Fibroblast of lung (primary cell): ENCODE data around the gene CCL13. TPM values are rescaled to one million over a fixed set of nuclear protein-coding genes. Genes with fewer than 3 reads are reported as not detected.
A peak's percentile ranks its signal among the peaks of the same experiment; 100 is the strongest.

Source experiments
- DNase-seq, 2 donors: peaks; one replicate each; pipeline versions ENCODE4 v3.0.0 to v3.0.0-alpha.2; 2010; ENCODE audit warnings: low read depth in 2 of 2
- H2AFZ ChIP-seq: 2 replicates; pipeline ENCODE4 v1.5.1; 2012; ENCODE audit warnings: low read length, control low read depth, inconsistent platforms
- H3K27ac ChIP-seq: 2 replicates; pipeline ENCODE4 v1.5.1; 2011; ENCODE audit warnings: low read length, control low read depth; ENCODE audit not compliant: insufficient read depth
- H3K27me3 ChIP-seq: 2 replicates; pipeline ENCODE4 v1.5.1; 2011; ENCODE audit warnings: mild to moderate bottlenecking, low read length; ENCODE audit not compliant: control insufficient read depth, insufficient read depth
- H3K36me3 ChIP-seq: 2 replicates; pipeline ENCODE4 v1.5.1; 2011; ENCODE audit warnings: low read length; ENCODE audit not compliant: control insufficient read depth, insufficient read depth
- H3K4me1 ChIP-seq: 2 replicates; pipeline ENCODE4 v1.5.1; 2011; ENCODE audit warnings: low read length; ENCODE audit not compliant: control insufficient read depth, insufficient read depth; ENCODE audit errors: extremely low read depth
- H3K4me2 ChIP-seq: 2 replicates; pipeline ENCODE4 v1.5.1; 2011; ENCODE audit warnings: low read length, control low read depth; ENCODE audit not compliant: insufficient read depth; ENCODE audit errors: extremely low read depth
- H3K4me3 ChIP-seq, 4 experiments: fragments of 200-600 bp in 1 of 4; sonication (generic) in 1 of 4; replicated peaks in 1 of 4; 2 replicates each; pipeline ENCODE4 v1.5.1; 2011 to 2016; ENCODE audit warnings: low read length in 4 of 4, low read depth in 3 of 4, mild to moderate bottlenecking in 3 of 4, control low read depth in 2 of 4, inconsistent platforms in 1 of 4, mixed read lengths in 1 of 4; ENCODE audit not compliant: insufficient read depth in 1 of 4; ENCODE audit errors: control extremely low read depth in 1 of 4
- H3K79me2 ChIP-seq: 2 replicates; pipeline ENCODE4 v1.5.1; 2012; ENCODE audit warnings: mild to moderate bottlenecking, low read length, inconsistent platforms; ENCODE audit not compliant: control insufficient read depth, insufficient read depth
- H3K9ac ChIP-seq: 2 replicates; pipeline ENCODE4 v1.5.1; 2011; ENCODE audit warnings: mild to moderate bottlenecking, low read length, control low read depth; ENCODE audit not compliant: insufficient read depth
- H3K9me3 ChIP-seq: 2 replicates; pipeline ENCODE4 v1.5.1; 2012; ENCODE audit warnings: low read depth, low read length; ENCODE audit not compliant: control insufficient read depth, insufficient read depth
- H4K20me1 ChIP-seq: 2 replicates; pipeline ENCODE4 v1.5.1; 2011; ENCODE audit warnings: low read length; ENCODE audit not compliant: control insufficient read depth, insufficient read depth; ENCODE audit errors: extremely low read depth
- CTCF ChIP-seq, 2 donors: IDR thresholded peaks in 1 of 2; conservative IDR thresholded peaks in 1 of 2; 1 replicate in 1 of 2; 2 replicates in 1 of 2; pipeline ENCODE4 v1.5.1; 2011 to 2012; ENCODE audit warnings: low read length in 2 of 2, control low read depth in 1 of 2, inconsistent platforms in 1 of 2, low read depth in 1 of 2, mild to moderate bottlenecking in 1 of 2
- EZH2 ChIP-seq: IDR thresholded peaks from 2 replicates; pipeline ENCODE4 v1.5.1; 2012; ENCODE audit warnings: low read length, control low read depth, mild to moderate bottlenecking; ENCODE audit errors: missing control alignments
- polyA plus RNA-seq, 2 donors: library from polyadenylated mRNA; depleted of rRNA in 1 of 2; stranded (reverse) in 1 of 2; unstranded in 1 of 2; fragments of >200 nt; gene quantifications; 2 replicates each; pipeline ENCODE4 v1.2.1, GENCODE V29; 2011 to 2012; ENCODE audit warnings: missing spikeins in 1 of 2
- total RNA-seq: library from RNA; depleted of rRNA; stranded (reverse); fragments of >200 nt; gene quantifications from 2 replicates; pipeline ENCODE4 v1.2.1, GENCODE V29; 2014

The CCL13 gene
- total and polyA plus RNA-seq, 2 donors (not counting 1 experiment from before 2014, with no cell fraction given), result 1.7 TPM; not detected in 1

DNA sequence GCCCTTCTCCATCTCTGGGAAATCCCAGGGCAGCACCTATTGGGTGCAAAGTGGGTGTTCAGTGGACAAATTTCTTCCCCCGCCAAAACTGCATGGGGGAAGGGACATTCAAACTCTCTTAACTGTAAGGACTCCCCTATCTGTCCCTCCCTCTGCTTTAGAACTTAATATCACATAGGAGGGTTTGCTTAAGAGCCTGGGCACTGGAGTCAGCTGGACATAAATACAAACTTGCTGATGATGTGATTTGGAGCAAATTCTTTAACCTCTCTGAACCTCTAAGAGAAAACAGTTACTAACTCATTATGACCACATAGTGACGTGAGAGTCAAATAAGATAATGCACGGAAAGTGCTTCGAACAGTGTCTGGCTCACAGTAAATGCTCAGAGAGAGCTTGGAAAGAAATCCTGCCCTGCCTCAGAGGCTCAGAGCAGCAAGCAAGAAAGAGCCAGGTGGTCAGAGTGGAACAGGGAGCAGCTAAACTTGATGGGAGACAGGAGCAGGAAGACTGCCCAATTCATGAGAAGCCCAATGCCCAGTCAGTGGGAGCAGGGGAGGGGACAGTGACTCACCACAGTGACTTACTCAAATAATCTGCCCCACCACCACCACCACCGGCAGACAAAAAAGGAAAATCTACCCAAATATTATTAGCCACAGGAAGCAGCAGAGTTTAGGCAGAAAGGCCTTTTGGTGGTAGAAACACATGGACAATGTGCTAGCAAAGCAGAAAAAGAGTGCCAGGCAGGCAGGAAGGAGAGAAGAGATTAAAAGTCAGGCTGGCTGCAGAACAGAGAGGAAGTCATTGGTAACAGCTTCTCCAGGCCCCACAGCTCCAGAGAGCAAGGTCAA is 30.6 kb downstream of the CCL13 start:
- H3K27me3 ChIP-seq, result no peaks in the 10 kb centered on the region
- DNase-seq, result peak; percentile 2 to 35
- H3K4me1 ChIP-seq, result no peaks in the 10 kb centered on the region
- no peaks in the 10 kb centered on the region for H3K9me3 ChIP-seq
- H3K9ac ChIP-seq, result no peak overlapping the region
- H3K27ac ChIP-seq, result peak overlapping the region; percentile 2
- no peak overlapping the region for H3K4me3 ChIP-seq
- no peak overlapping the region for H2AFZ ChIP-seq
- peak overlapping the region; percentile 10 for H3K4me2 ChIP-seq
- no peaks in the 10 kb centered on the region for H4K20me1 ChIP-seq
- TF ChIP-seq CTCF (conservative IDR thresholded peaks at IDR 0.05 in 1 of 2, IDR thresholded peaks at IDR 0.05 in 1 of 2; ENCODE audit: low read depth in 1 of 2, low read length in 2 of 2) (no peak), EZH2 (no peak)
- no peaks in the 10 kb centered on the region for H3K36me3 ChIP-seq
- no peaks in the 10 kb centered on the region for H3K79me2 ChIP-seq

- Histone ChIP-seq H3K9ac (no peak overlapping the region), H3K4me3 (no peak overlapping the region), H3K9me3 (no peaks in the 10 kb centered on the region), H3K79me2 (no peaks in the 10 kb centered on the region), H3K27me3 (no peaks in the 10 kb centered on the region), H3K27ac (peak overlapping the region; percentile 2), H3K4me2 (no peak overlapping the region), H4K20me1 (no peaks in the 10 kb centered on the region), H3K4me1 (no peaks in the 10 kb centered on the region), H3K36me3 (no peaks in the 10 kb centered on the region), H2AFZ (no peak overlapping the region)
- DNase-seq, result no peak
- TF ChIP-seq EZH2 (no peak), CTCF (conservative IDR thresholded peaks at IDR 0.05 in 1 of 2, IDR thresholded peaks at IDR 0.05 in 1 of 2; ENCODE audit: low read depth in 1 of 2, low read length in 2 of 2) (no peak)
Observed at GRCh38 chr17:34387566-34387965, 31.3 kb downstream of the CCL13 start.

DNA sequence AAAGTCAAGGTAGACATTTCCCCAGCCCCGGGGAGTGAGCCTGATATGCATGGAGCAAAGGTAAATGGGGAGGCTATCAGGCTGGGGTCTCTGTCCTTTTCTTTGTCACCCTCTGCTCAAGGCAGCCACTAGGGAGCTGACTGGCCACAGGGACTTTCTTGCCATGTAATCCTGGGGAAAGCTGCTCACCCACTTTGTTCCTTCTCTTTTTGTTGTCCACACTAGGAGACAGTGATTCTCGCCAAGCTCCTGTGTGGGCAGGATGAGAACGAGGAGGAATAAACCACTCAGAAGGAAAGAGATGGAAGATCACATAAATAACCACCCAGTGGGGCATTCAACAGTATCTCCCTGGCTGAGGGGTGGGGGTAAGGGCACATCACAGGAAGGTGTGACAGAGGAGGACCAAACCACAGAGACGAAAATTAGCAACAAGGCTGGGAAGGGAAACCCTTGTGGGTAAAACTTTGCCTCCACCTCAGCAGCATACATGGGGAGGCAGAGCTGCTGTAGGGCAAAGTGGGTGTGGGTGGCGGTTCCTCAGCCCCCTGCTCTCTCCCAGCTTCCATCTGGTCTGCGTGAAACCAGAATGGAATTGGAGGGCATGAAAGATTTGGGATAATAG is 33.0 kb downstream of the CCL13 start:
- H3K4me2 ChIP-seq, result no peak overlapping the region
- no peaks in the 10 kb centered on the region for H3K79me2 ChIP-seq
- no peak for DNase-seq
- no peak overlapping the region for H2AFZ ChIP-seq
- H4K20me1 ChIP-seq, result no peaks in the 10 kb centered on the region
- H3K27me3 ChIP-seq, result no peaks in the 10 kb centered on the region
- no peak for TF ChIP-seq EZH2
- no peak for TF ChIP-seq CTCF (conservative IDR thresholded peaks at IDR 0.05 in 1 of 2, IDR thresholded peaks at IDR 0.05 in 1 of 2; ENCODE audit: low read depth in 1 of 2, low read length in 2 of 2)
- H3K9ac ChIP-seq, result no peak overlapping the region
- no peaks in the 10 kb centered on the region for H3K4me1 ChIP-seq
- no peak overlapping the region for H3K27ac ChIP-seq
- no peaks in the 10 kb centered on the region for H3K36me3 ChIP-seq
- H3K4me3 ChIP-seq, result no peak overlapping the region
- no peaks in the 10 kb centered on the region for H3K9me3 ChIP-seq
